Panc1 (cell line): Measurements from ENCODE around the gene UBE2Q2. TPM values are rescaled to one million over a fixed set of nuclear protein-coding genes. Genes with fewer than 3 reads are reported as not detected.
"Not testable (repeated sequence)": the region's sequence is repeated elsewhere in the genome, so short reads cannot be mapped to it uniquely, and the experiment has no call there.

Experiments
- ATAC-seq: fragments of 200-7000 bp; cut with Tn5 transposase; 2 replicates; pipeline ENCODE4 v1.9.1; 2020; ENCODE audit warnings: mild to moderate bottlenecking, moderate library complexity
- BruUV-seq: library from RNA; stranded (reverse); fragments of 400-500 nt; replicated peaks from 2 replicates; lab custom pipeline; 2021; lab: Mats Ljungman, UMichigan
- CTCF ChIA-PET: fragments of 300-600 bp; sonication (Branson Sonifier 250); formaldehyde crosslinking; loops from one replicate; lab custom pipeline; 2022; ENCODE audit warnings: antibody characterized with exemption; lab: Charles Lee
- POLR2A ChIA-PET: fragments of 300-600 bp; sonication (Branson Sonifier 250); formaldehyde crosslinking; loops from one replicate; lab custom pipeline; 2022; ENCODE audit warnings: antibody characterized with exemption; lab: Charles Lee
- DNase-seq: peaks from one replicate; pipeline ENCODE4 v3.0.0-alpha.2; 2010; ENCODE audit warnings: low read depth, low spot score
- H3K27ac ChIP-seq: 2 replicates; pipeline ENCODE4 v1.5.1; 2011; ENCODE audit warnings: mild to moderate bottlenecking, low read length, inconsistent platforms
- H3K27me3 ChIP-seq: fragments of 200-500 bp; sonication (Bioruptor generic); 2 replicates; pipeline ENCODE4 v1.6.0; 2014; ENCODE audit warnings: low read length, inconsistent platforms; ENCODE audit not compliant: control insufficient read depth, insufficient read depth
- H3K36me3 ChIP-seq: fragments of 200-500 bp; sonication (Bioruptor generic); 2 replicates; pipeline ENCODE4 v1.5.1; 2014; ENCODE audit warnings: inconsistent platforms, mild to moderate bottlenecking, low read length, moderate library complexity; ENCODE audit not compliant: control insufficient read depth, insufficient read depth
- H3K4me1 ChIP-seq: 2 replicates; pipeline ENCODE4 v1.5.1; 2011; ENCODE audit warnings: inconsistent platforms, mild to moderate bottlenecking, low read length, moderate library complexity; ENCODE audit not compliant: control insufficient read depth, insufficient read depth
- H3K4me3 ChIP-seq, 2 experiments: 2 replicates each; pipeline ENCODE4 v1.5.1; 2011 to 2012; ENCODE audit warnings: low read depth in 2 of 2, low read length in 2 of 2, mild to moderate bottlenecking in 2 of 2, inconsistent platforms in 1 of 2, moderate library complexity in 1 of 2
- H3K9me3 ChIP-seq: fragments of 200-500 bp; sonication (Bioruptor generic); 2 replicates; pipeline ENCODE4 v1.5.1; 2014; ENCODE audit warnings: low read depth, mild to moderate bottlenecking, inconsistent platforms, low read length, moderate library complexity; ENCODE audit not compliant: control insufficient read depth, insufficient read depth
- POLR2AphosphoS5 ChIP-seq: IDR thresholded peaks from 2 replicates; pipeline ENCODE4 v1.6.1; 2012; ENCODE audit warnings: mild to moderate bottlenecking, low read depth, low read length, moderate library complexity
- REST ChIP-seq, 2 experiments: IDR thresholded peaks; 2 replicates each; pipeline ENCODE4 v1.6.1; 2011 to 2012; ENCODE audit warnings: low read depth in 2 of 2, control low read depth in 1 of 2, low read length in 1 of 2, mild to moderate bottlenecking in 1 of 2, moderate library complexity in 1 of 2; ENCODE audit not compliant: insufficient read depth in 1 of 2
- SIN3A ChIP-seq: IDR thresholded peaks from 2 replicates; pipeline ENCODE4 v1.6.1; 2012; ENCODE audit warnings: low read depth, mild to moderate bottlenecking, low read length, moderate library complexity, borderline replicate concordance; ENCODE audit not compliant: insufficient read depth
- TCF7L2 ChIP-seq: IDR thresholded peaks from 2 replicates; pipeline ENCODE4 v1.6.1; 2011; ENCODE audit warnings: mild to moderate bottlenecking, low read depth, low read length, inconsistent platforms
- in situ Hi-C: cut with HindIII; loops from 2 replicates; pipeline ENCODE4 v1.10.0; 2016; ENCODE audit warnings: low sequenced_read_pairs, low pct_unique_long_range_greater_than_20kb
- intact Hi-C: fragments of 100-400 bp; cut with micrococcal nuclease; formaldehyde crosslinking; loops from one replicate; pipeline ENCODE4 v1.10.0; 2022; ENCODE audit not compliant: unreplicated experiment
- total RNA-seq: library from RNA; stranded (reverse); gene quantifications from one replicate; pipeline ENCODE4 v1.2.1, GENCODE V29; 2021; ENCODE audit not compliant: unreplicated experiment
- TF ChIP-seq, protein P1 (sequence below): fragments of 450-650 bp; IDR thresholded peaks from 2 replicates; pipeline ENCODE4 v1.5.1; 2017; ENCODE audit warnings: mild to moderate bottlenecking

The UBE2Q2 gene
- total RNA-seq, 1 experiment from 2014 or later: 39.2 TPM

- in situ Hi-C loops (no loop called here), intact Hi-C loops (no loop called here)
- H3K9me3 ChIP-seq: no peaks in the 10 kb centered on the region
- peak overlapping the region; percentile 1; the same call in 1 of the 2 replicates for H3K27ac ChIP-seq
- DNase-seq (no peak), ATAC-seq (no peak)
- TF ChIP-seq SIN3A (no peak), REST (IDR thresholded peaks at IDR 0.05; ENCODE audit: insufficient read depth in 1 of 2, low read depth in 2 of 2, low read length in 1 of 2) (no peak), TCF7L2 (no peak), POLR2AphosphoS5 (no peak)
- TF ChIP-seq, protein P1, sequence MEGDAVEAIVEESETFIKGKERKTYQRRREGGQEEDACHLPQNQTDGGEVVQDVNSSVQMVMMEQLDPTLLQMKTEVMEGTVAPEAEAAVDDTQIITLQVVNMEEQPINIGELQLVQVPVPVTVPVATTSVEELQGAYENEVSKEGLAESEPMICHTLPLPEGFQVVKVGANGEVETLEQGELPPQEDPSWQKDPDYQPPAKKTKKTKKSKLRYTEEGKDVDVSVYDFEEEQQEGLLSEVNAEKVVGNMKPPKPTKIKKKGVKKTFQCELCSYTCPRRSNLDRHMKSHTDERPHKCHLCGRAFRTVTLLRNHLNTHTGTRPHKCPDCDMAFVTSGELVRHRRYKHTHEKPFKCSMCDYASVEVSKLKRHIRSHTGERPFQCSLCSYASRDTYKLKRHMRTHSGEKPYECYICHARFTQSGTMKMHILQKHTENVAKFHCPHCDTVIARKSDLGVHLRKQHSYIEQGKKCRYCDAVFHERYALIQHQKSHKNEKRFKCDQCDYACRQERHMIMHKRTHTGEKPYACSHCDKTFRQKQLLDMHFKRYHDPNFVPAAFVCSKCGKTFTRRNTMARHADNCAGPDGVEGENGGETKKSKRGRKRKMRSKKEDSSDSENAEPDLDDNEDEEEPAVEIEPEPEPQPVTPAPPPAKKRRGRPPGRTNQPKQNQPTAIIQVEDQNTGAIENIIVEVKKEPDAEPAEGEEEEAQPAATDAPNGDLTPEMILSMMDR: no peak
- no TSS peak for BruUV-seq
- H3K27me3 ChIP-seq: no peaks in the 10 kb centered on the region
- peaks cover 31% of the 10 kb centered on the region for H3K4me1 ChIP-seq
- H3K36me3 ChIP-seq: peaks cover 17% of the 10 kb centered on the region
- CTCF ChIA-PET: no interaction called here
- peak overlapping the region; percentile 74 to 97 for H3K4me3 ChIP-seq
- POLR2A ChIA-PET: no interaction called here
Measured at GRCh38 chr15:75905231-75905630, 62.0 kb downstream of the UBE2Q2 start.

GRCh38 chr15:75910355-75910754 is 67.1 kb downstream of the UBE2Q2 start:
- H3K27ac ChIP-seq, intact Hi-C loops, H3K9me3 ChIP-seq, BruUV-seq, DNase-seq, ATAC-seq, H3K4me3 ChIP-seq, H3K4me1 ChIP-seq, CTCF ChIA-PET, H3K27me3 ChIP-seq, in situ Hi-C loops, POLR2A ChIA-PET: not testable (repeated sequence)
- H3K36me3 ChIP-seq: peaks cover 20% of the 10 kb centered on the region

- no peaks in the 10 kb centered on the region for H3K27me3 ChIP-seq
- no peaks in the 10 kb centered on the region for H3K9me3 ChIP-seq
- intact Hi-C loops: no loop called here
- no TSS peak for BruUV-seq
- TF ChIP-seq POLR2AphosphoS5: no peak
- no peak for TF ChIP-seq TCF7L2
- TF ChIP-seq REST (IDR thresholded peaks at IDR 0.05; ENCODE audit: insufficient read depth in 1 of 2, low read depth in 2 of 2, low read length in 1 of 2): no peak
- no peak for TF ChIP-seq SIN3A
- TF ChIP-seq, protein P1: no peak
- DNase-seq (no peak), ATAC-seq (no peak)
- ChIA-PET POLR2A (no interaction called here), CTCF (no interaction called here)
- H3K4me1 ChIP-seq: no peaks in the 10 kb centered on the region
- H3K4me3 ChIP-seq: no peak overlapping the region
- no peak overlapping the region for H3K27ac ChIP-seq
- in situ Hi-C loops: no loop called here
- H3K36me3 ChIP-seq: peaks cover 16% of the 10 kb centered on the region; the same call in 1 of the 2 replicates
Measured at GRCh38 chr15:75916978-75917377, 73.7 kb downstream of the UBE2Q2 start.
